Measurements from ENCODE around the gene LMO2. TPM values are rescaled to one million over a fixed set of nuclear protein-coding genes. Genes with fewer than 3 reads are reported as not detected.

Gene LMO2
- total RNA-seq, 1 donor from 2014 or later, result 14.0 TPM

GRCh38 chr11:33889821-33890378 lies 2.0 kb downstream of the LMO2 start:
- DNase-seq (ENCODE audit: low spot score), result no peak

DNA sequence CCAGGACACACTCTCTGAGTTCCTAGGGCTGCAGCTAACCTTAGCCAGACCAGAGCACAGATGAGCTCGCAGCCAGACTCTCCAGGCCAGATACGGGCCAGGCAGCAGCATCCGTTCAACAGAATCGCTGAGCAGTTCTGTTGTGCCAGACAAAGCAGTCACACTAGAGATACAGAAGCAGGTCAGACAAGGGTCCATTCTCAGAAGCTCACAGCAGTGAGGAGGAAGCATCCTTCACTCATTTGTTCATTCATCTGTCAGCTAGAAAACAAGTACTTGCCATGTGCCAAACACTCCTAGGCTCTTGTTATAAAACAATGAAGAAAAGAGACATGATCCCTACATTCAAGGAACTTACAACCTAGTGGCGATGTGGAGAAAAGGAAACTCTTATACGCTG lies 2.6 kb downstream of the LMO2 start:
- DNase-seq (ENCODE audit: low spot score), result no peak

DNA sequence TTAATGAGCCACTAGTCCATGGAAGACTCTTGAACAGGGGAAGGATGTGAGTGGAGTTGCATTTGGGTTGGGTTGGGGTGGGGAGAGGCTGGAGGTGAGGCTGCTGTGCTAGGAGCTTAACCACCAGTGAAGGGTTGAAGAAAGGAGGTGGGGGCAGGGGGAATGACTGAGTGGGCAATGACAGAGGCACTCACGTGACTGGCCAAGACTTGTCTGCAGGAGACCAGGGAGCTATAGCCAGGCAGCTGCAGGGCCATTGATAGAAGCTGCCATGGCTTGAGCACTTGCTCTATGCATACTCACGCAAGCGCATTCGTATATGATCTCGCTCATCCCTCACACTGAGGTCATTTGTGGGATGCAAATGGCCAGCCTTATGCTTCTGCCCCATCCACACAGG lies 4.0 kb downstream of the LMO2 start:
- DNase-seq (ENCODE audit: low spot score), result no peak

DNA sequence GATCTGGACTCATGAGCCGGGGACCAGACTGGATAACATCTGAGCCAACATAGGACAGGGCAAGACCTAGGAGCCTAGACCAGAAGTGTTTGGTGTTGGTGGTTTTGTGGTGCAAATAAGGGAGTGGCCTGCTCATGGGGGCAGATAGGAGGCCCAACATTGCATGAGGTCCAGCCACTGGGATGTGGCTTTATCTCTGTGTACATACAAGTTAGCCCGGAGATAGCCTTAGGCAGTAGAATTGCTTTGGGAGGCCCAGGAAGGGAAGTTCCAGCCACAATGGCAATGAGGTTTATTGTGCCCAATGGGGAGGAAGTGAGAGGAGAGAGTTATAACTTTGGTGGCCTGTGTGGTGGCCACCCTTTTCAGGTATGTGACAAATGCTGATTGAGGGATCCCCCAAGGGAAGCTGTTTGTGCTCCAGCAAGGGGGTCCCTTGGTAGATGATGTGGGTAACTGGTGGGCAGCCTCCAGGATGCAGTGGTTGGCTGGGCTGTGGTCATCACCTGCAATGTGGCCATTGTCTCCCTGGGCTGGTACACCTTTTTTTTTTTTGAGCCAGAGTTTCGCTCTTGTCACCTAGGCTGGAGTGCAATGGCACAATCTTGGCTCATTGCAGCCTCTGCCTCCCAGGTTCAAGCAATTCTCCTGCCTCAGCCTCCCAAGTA lies 6.4 kb downstream of the LMO2 start:
- no peak for DNase-seq (ENCODE audit: low spot score)

DNA sequence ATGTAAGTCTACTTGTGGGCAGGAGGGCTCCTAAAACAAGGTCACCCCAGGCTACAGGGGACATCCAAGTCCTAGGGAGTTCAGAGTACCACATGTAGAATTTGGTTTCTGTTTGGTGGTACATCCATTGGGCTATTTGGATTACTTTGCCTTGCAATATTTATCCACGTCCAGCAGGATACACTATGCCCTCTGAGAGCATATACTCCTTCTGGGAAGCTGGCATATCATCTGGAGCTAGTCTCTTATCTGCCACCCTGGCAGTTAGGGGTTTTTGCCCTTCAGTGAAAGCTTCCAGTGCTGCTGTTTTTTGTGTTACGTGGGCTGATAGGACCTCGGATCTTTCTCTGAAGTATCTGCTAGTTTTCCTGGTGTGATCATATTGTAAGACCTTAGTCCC lies 7.3 kb downstream of the LMO2 start:
- no peak for DNase-seq (ENCODE audit: low spot score)

- no peak for DNase-seq (ENCODE audit: low spot score)
Measured at GRCh38 chr11:33884035-33884434, 7.8 kb downstream of the LMO2 start.

GRCh38 chr11:33881651-33882503 lies 10.0 kb downstream of the LMO2 start:
- no peak for DNase-seq (ENCODE audit: low spot score)

DNA sequence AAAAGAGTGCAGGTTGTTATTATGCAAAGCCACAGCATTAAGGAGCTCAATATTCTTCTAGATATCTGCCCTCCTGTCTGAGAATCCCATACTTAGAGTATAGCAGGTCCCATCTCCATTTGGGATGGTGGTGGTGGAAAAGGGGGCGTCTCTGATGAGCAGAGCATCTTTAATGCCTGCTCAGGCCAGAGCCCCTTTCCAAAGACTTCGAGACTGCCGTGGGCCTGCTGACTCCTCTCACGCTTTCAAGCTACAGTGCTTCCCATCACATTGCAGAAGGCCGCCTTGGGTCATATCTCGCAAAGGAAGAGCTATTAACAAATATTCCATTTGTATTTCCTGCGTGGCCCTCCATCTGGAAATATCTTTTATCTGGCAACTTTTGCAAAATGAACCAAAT lies 10.9 kb downstream of the LMO2 start:
- DNase-seq (ENCODE audit: low spot score), result no peak

GRCh38 chr11:33879375-33879774 lies 12.5 kb downstream of the LMO2 start:
- DNase-seq (ENCODE audit: low spot score), result no peak

GRCh38 chr11:33877038-33877437 lies 14.8 kb downstream of the LMO2 start:
- no peak for DNase-seq (ENCODE audit: low spot score)

- DNase-seq (ENCODE audit: low spot score), result no peak
Measured at GRCh38 chr11:33875621-33876294, 16.1 kb downstream of the LMO2 start.

DNA sequence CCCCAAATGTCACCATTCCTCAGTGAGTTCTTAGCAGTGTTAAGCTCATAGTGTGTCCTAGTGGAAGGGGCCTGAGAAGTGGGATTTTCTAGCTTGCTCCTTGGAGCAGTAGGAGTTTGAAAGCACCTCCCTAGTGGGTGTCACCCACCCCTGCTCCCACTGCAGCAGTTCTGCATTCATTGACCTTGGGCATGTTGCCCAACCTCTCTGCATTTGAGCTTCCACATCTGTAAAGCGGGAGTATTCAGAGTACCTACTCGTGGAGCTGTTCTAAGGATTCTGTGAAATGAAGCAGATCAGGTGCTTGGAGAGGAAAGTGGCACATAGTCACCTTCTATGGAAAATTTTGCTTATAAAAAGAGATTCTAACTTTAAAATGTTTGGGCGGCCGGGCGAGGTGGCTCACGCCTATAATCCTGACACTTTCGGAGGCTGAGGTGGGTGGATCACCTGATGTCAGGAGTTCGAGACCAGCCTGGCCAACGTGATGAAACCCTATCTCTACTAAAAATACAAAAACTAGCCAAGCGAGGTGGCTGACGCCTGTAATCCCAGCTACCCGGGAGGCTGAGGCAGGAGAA lies 16.9 kb downstream of the LMO2 start:
- DNase-seq (ENCODE audit: low spot score), result no peak

GRCh38 chr11:33874433-33874832 lies 17.4 kb downstream of the LMO2 start:
- DNase-seq (ENCODE audit: low spot score), result no peak

- DNase-seq (ENCODE audit: low spot score), result no peak
Measured at GRCh38 chr11:33869481-33870422, 22.1 kb downstream of the LMO2 start.

DNA sequence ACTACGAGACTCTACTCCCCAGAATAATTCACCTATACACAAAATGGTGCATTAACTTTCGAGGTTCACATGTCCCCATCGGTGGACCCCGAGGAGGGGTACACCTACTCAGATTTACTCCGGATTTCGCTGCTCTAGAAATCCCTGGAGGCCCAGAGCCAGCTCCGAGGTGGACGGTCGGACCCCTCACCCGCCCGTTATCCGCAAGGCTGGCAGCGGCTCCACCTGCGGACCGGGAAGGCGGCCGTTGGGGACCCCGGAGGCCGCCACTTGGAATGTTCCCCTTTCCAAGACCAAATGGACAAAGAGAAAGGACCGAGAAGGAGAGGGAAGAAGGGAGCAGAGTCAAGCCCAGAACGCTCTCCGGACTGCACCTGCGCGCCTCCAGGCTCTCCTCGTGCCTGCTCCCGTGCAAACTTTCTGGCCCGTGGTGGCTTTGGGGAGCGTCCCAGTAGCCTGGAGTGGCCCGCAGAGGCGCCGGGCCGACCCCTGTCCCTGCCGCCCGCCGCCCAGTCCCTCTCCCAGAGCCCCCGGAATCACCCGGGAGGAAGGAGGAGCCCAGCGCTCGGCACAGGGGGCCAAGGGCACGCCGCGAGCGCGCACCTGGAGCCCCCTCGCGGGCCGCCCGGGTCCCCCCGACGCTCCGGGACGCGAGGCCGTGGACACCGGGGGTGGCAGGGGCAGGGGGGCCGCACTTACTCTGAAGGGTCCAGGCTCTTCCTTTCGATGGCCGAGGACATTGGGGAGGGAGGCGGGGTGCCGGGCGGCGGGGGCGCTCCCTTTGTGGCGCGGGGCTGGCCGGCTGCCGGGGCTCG lies 23.0 kb downstream of the LMO2 start:
- no peak for DNase-seq (ENCODE audit: low spot score)

- DNase-seq (ENCODE audit: low spot score), result no peak
Measured at GRCh38 chr11:33867996-33868646, 23.8 kb downstream of the LMO2 start.

GRCh38 chr11:33867561-33867960 lies 24.3 kb downstream of the LMO2 start:
- DNase-seq (ENCODE audit: low spot score), result no peak

GRCh38 chr11:33866936-33867335 lies 24.9 kb downstream of the LMO2 start:
- no peak for DNase-seq (ENCODE audit: low spot score)

GRCh38 chr11:33864479-33864878 lies 27.4 kb downstream of the LMO2 start:
- DNase-seq (ENCODE audit: low spot score), result no peak

Data from ureter (tissue), 1 donor.